ENCODE data around the gene LTBP2. TPM values are rescaled to one million over a fixed set of nuclear protein-coding genes. Genes with fewer than 3 reads are reported as not detected.

The LTBP2 gene
- total RNA-seq, 3 donors from 2014 or later: 0.21 to 0.35 (median 0.30) TPM

- no peaks in the 10 kb centered on the region for H3K9me3 Mint-ChIP-seq
- no peak for DNase-seq
Measured at GRCh38 chr14:74476107-74476506, 135.9 kb downstream of the LTBP2 start.

GRCh38 chr14:74475678-74476077 is 136.4 kb downstream of the LTBP2 start:
- H3K36me3 Mint-ChIP-seq (ENCODE audit: insufficient read depth): peaks cover 29% of the 10 kb centered on the region
- H3K4me3 Mint-ChIP-seq: no peak overlapping the region
- H3K9me3 Mint-ChIP-seq: no peaks in the 10 kb centered on the region
- H3K27me3 Mint-ChIP-seq (ENCODE audit: low read depth): no peaks in the 10 kb centered on the region
- ATAC-seq: no peak
- no peak for DNase-seq
- H3K4me1 Mint-ChIP-seq (ENCODE audit: low read depth): no peaks in the 10 kb centered on the region

More at GRCh38 chr14:74476107-74476506, 135.9 kb downstream of the LTBP2 start:
- H3K4me3 Mint-ChIP-seq: no peak overlapping the region
- peaks cover 29% of the 10 kb centered on the region for H3K36me3 Mint-ChIP-seq (ENCODE audit: insufficient read depth)
- no peaks in the 10 kb centered on the region for H3K27me3 Mint-ChIP-seq (ENCODE audit: low read depth)
- ATAC-seq: no peak
- no peaks in the 10 kb centered on the region for H3K4me1 Mint-ChIP-seq (ENCODE audit: low read depth)

- ATAC-seq (no peak), DNase-seq (no peak)
- Mint-ChIP-seq H3K27me3 (ENCODE audit: low read depth) (no peaks in the 10 kb centered on the region), H3K36me3 (ENCODE audit: insufficient read depth) (peaks cover 18% of the 10 kb centered on the region), H3K4me3 (no peak overlapping the region), H3K9me3 (no peaks in the 10 kb centered on the region), H3K4me1 (ENCODE audit: low read depth) (no peaks in the 10 kb centered on the region)
Measured at GRCh38 chr14:74474376-74474775, 137.7 kb downstream of the LTBP2 start.

DNA sequence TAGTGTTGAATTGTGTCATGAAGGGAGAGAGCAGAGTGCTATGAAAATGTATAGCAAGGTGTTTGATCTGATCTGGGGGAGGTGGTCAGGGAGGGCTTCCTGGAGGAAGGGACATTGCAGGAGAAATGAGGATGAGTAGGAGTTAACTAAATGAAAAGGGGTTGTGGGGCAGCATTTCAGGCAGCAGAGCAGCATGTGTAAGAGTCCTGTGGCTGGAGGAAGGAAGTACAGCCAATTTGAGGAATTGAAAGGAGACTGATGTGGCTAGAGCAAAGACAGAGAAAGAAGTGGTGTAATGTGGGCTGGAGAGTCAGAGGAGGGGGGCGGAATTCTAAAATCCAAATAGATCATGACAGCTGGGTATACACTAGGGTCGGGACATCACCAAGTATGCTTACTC is 139.4 kb downstream of the LTBP2 start:
- H3K27me3 Mint-ChIP-seq (ENCODE audit: low read depth): no peaks in the 10 kb centered on the region
- no peaks in the 10 kb centered on the region for H3K9me3 Mint-ChIP-seq
- no peak for ATAC-seq

DNA sequence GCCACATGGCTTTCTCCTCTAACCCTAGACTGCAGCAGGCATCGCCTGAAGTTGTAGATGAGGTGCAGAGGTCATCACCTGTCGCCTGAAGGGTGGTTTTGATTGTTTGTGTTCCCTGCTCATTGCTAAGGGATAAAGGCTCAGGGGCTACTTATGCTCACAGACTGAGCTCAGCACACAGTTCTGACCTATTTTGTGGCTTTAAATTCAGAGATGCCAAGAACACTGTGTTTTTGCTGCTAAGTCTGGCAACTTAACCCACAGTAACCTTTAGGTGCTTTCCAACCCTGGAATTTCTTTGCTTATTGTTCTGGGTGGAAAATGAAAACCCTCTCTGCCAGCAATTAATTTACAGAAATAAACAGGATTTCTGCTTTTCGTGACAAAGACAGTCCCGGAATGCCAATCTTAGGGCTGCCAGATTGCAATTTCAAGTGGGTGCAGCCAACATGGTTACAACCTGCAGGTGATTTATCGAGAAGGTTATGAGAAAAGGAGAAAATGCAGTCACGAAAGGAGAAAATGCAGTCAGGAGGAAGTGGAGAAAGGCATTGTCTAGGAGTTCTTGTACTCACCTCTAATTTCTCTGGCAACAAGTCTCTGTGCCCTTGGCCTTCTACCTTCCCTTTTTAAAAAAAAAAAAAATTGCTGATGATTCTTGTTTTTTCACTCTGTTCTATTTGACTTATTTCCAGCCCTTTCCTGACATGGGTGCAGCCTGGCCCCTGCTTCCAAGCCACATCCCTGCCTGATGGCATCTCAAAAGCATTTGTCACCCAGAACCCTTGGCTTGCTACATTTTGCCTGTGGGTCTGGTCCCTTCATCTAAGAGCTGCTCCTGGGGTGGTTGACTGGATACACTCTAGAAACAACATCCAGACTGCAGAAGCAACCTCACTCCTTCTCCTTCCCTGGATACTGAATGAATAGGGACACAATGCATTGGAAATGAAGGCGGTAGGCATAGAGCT is 142.2 kb downstream of the LTBP2 start:
- ATAC-seq (no peak), DNase-seq (no peak)
- no peaks in the 10 kb centered on the region for H3K9me3 Mint-ChIP-seq
- H3K4me1 Mint-ChIP-seq (ENCODE audit: low read depth): no peaks in the 10 kb centered on the region
- H3K4me3 Mint-ChIP-seq: no peak overlapping the region
- H3K27me3 Mint-ChIP-seq (ENCODE audit: low read depth): no peaks in the 10 kb centered on the region
- peaks cover 10% of the 10 kb centered on the region for H3K36me3 Mint-ChIP-seq (ENCODE audit: insufficient read depth)

More for the DNA sequence above, 139.4 kb downstream of the LTBP2 start:
- Mint-ChIP-seq H3K4me3 (no peak overlapping the region), H3K4me1 (ENCODE audit: low read depth) (no peaks in the 10 kb centered on the region), H3K36me3 (ENCODE audit: insufficient read depth) (peaks cover 16% of the 10 kb centered on the region)
- DNase-seq: no peak

- no peaks in the 10 kb centered on the region for H3K4me1 Mint-ChIP-seq (ENCODE audit: low read depth)
- H3K4me3 Mint-ChIP-seq: no peak overlapping the region
Measured at GRCh38 chr14:74468513-74468912, 143.5 kb downstream of the LTBP2 start.

GRCh38 chr14:74465335-74465734 is 146.7 kb downstream of the LTBP2 start:
- Mint-ChIP-seq H3K27me3 (ENCODE audit: low read depth) (peaks cover 10% of the 10 kb centered on the region), H3K9me3 (no peaks in the 10 kb centered on the region), H3K4me1 (ENCODE audit: low read depth) (no peaks in the 10 kb centered on the region), H3K36me3 (ENCODE audit: insufficient read depth) (no peaks in the 10 kb centered on the region), H3K4me3 (no peak overlapping the region)
- ATAC-seq (no peak), DNase-seq (no peak)

More at GRCh38 chr14:74468513-74468912, 143.5 kb downstream of the LTBP2 start:
- H3K36me3 Mint-ChIP-seq (ENCODE audit: insufficient read depth): peaks cover 2% of the 10 kb centered on the region
- ATAC-seq: no peak
- DNase-seq: no peak
- no peaks in the 10 kb centered on the region for H3K9me3 Mint-ChIP-seq
- H3K27me3 Mint-ChIP-seq (ENCODE audit: low read depth): no peaks in the 10 kb centered on the region

- no peaks in the 10 kb centered on the region for H3K9me3 Mint-ChIP-seq
- H3K4me1 Mint-ChIP-seq (ENCODE audit: low read depth): no peaks in the 10 kb centered on the region
- peaks cover 13% of the 10 kb centered on the region for H3K27me3 Mint-ChIP-seq (ENCODE audit: low read depth)
- ATAC-seq (no peak), DNase-seq (no peak)
- H3K36me3 Mint-ChIP-seq (ENCODE audit: insufficient read depth): no peaks in the 10 kb centered on the region
- no peak overlapping the region for H3K4me3 Mint-ChIP-seq
Measured at GRCh38 chr14:74464785-74465184, 147.3 kb downstream of the LTBP2 start.

- Mint-ChIP-seq H3K9me3 (no peaks in the 10 kb centered on the region), H3K27me3 (ENCODE audit: low read depth) (peaks cover 14% of the 10 kb centered on the region), H3K36me3 (ENCODE audit: insufficient read depth) (no peaks in the 10 kb centered on the region), H3K4me3 (no peak overlapping the region), H3K4me1 (ENCODE audit: low read depth) (no peaks in the 10 kb centered on the region)
- ATAC-seq: no peak
- no peak for DNase-seq
Measured at GRCh38 chr14:74463697-74464096, 148.3 kb downstream of the LTBP2 start.

DNA sequence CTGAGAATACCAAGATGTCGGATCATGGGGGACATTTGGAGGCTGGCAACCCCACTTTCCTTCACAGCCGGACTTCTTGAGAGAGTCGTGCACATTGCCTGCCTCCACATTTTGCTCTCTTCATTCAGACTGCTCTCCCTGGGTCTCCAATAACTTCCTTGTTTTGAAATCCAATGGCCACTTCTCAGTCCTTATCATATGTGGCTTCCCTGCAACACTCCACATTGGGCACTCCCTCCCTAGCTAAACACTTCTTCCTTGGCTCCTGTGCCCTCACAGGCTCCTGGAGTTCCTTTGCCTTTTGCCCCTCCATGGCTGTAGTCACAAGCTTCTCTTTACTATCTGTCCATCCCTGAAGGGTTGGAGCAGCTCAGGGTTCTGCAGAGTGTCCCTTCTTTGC is 149.0 kb downstream of the LTBP2 start:
- Mint-ChIP-seq H3K27me3 (ENCODE audit: low read depth) (peaks cover 14% of the 10 kb centered on the region), H3K36me3 (ENCODE audit: insufficient read depth) (no peaks in the 10 kb centered on the region), H3K9me3 (no peaks in the 10 kb centered on the region), H3K4me1 (ENCODE audit: low read depth) (no peaks in the 10 kb centered on the region), H3K4me3 (no peak overlapping the region)
- DNase-seq (no peak), ATAC-seq (no peak)

DNA sequence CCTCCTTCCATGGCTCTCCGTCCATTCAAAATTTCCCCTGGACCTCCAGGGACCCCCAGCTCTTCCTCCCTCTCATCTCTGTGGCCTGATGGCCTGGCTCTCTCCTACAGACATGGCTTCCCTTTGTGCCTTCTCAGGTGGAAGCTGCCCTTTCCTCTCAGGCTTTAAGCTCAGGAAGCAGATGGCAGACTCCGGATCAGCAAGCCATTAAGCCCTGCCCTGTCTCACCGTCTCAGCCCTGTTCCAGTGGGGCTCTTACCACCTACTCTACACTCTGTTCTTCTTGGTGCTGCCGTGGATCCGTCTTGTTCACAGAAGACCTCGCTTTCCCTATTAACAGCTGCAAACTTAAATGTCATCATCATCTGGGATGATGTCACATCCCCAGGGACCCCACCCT is 152.1 kb downstream of the LTBP2 start:
- Mint-ChIP-seq H3K9me3 (no peaks in the 10 kb centered on the region), H3K4me1 (ENCODE audit: low read depth) (no peaks in the 10 kb centered on the region), H3K27me3 (ENCODE audit: low read depth) (peaks cover 16% of the 10 kb centered on the region), H3K36me3 (ENCODE audit: insufficient read depth) (no peaks in the 10 kb centered on the region), H3K4me3 (no peak overlapping the region)
- DNase-seq: no peak
- ATAC-seq: no peak

DNA sequence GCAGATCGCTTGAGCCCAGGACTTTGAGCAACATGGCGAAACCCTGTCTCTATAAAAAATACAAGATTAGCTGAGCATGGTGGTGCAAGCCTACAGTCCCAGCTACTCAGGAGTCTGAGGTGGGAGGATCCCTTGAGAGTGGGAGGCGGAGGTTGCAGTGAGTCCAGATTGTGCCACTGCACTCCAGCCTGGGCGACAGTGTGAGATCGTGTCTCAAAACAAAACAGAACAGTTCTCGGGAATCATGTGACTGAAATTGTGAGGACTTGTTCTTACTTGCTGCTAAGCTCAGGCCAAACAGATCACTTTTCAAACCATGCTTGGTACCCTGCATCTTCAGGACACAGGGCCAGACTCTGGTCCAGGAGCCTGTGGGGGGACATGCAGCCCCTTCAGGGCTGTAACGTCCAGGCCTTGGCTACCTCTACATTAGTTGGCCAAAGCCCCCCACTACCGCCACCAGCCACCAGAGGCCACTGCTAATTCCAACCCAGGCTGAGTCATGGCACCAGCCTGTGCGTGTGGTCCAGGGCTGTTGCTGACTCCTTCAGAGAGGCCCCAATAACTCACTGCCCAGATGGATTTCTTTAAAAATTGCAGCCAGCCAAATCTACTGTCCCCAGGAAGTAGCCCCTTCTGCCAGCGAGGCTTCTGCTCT is 152.6 kb downstream of the LTBP2 start:
- DNase-seq (no peak), ATAC-seq (peak; percentile 59 to 79)
- H3K27me3 Mint-ChIP-seq (ENCODE audit: low read depth): peaks cover 16% of the 10 kb centered on the region
- H3K36me3 Mint-ChIP-seq (ENCODE audit: insufficient read depth): peaks cover 1% of the 10 kb centered on the region
- no peaks in the 10 kb centered on the region for H3K4me1 Mint-ChIP-seq (ENCODE audit: low read depth)
- H3K4me3 Mint-ChIP-seq: no peak overlapping the region
- no peaks in the 10 kb centered on the region for H3K9me3 Mint-ChIP-seq

DNA sequence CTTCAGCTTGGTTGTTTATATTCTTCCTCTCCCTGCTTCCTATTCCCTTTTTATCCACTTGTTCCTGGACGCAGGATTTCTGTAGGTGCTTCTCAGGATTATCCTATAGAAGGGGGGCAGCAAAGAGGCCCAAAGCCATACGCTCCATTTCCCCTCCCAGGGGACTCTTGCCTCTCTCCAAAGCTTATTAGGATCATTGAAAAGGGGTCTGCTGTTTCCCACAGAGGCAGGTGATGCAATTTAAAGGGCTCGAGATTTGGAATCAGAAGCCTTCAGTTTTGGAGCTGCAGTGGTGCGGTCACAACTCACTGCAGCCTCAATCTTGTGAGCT is 154.5 kb downstream of the LTBP2 start:
- Mint-ChIP-seq H3K4me1 (ENCODE audit: low read depth) (no peaks in the 10 kb centered on the region), H3K36me3 (ENCODE audit: insufficient read depth) (peaks cover 1% of the 10 kb centered on the region), H3K9me3 (no peaks in the 10 kb centered on the region), H3K4me3 (no peak overlapping the region), H3K27me3 (ENCODE audit: low read depth) (peaks cover 15% of the 10 kb centered on the region)
- ATAC-seq (no peak), DNase-seq (no peak)

- peaks cover 17% of the 10 kb centered on the region for H3K27me3 Mint-ChIP-seq (ENCODE audit: low read depth)
- peaks cover 1% of the 10 kb centered on the region for H3K36me3 Mint-ChIP-seq (ENCODE audit: insufficient read depth)
- H3K9me3 Mint-ChIP-seq: no peaks in the 10 kb centered on the region
- H3K4me1 Mint-ChIP-seq (ENCODE audit: low read depth): no peaks in the 10 kb centered on the region
- ATAC-seq: no peak
- no peak for DNase-seq
- no peak overlapping the region for H3K4me3 Mint-ChIP-seq
Measured at GRCh38 chr14:74456684-74457564, 155.1 kb downstream of the LTBP2 start.
